DND-41 (cell line): Measurements from ENCODE around the gene ADAMTS19.

Experiments
- CTCF ChIP-seq: IDR thresholded peaks from 2 replicates; pipeline ENCODE4 v1.5.1; 2012; ENCODE audit warnings: borderline replicate concordance, low read length, moderate library complexity, mild to moderate bottlenecking; ENCODE audit not compliant: poor library complexity, severe bottlenecking; ENCODE audit errors: extremely low read depth
- EZH2 ChIP-seq: IDR thresholded peaks from 3 replicates; pipeline ENCODE4 v1.6.1; 2012; ENCODE audit warnings: borderline replicate concordance, low read depth, mild to moderate bottlenecking, moderate library complexity, low read length, inconsistent platforms; ENCODE audit not compliant: severe bottlenecking

- TF ChIP-seq CTCF (no peak), EZH2 (no peak)
These were observed 141.5 kb downstream of the ADAMTS19 start for GRCh38 chr5:129601576-129601975.
